HG03342 (cell line): Measurements from ENCODE around the gene HMGB1.

Experiments used
- ATAC-seq: cut with Tn5 transposase; IDR thresholded peaks from one replicate; pipeline ENCODE4 v1.9.1; 2021; ENCODE audit warnings: mild to moderate bottlenecking, moderate library complexity; ENCODE audit not compliant: unreplicated experiment

Gene HMGB1

GRCh38 chr13:30406779-30407416, 58.8 kb downstream of the HMGB1 start:
- ATAC-seq = no peak
